BJ (cell line): Measurements from ENCODE around the gene MEIOSIN. TPM values are rescaled to one million over a fixed set of nuclear protein-coding genes. Genes with fewer than 3 reads are reported as not detected.
"Not testable (repeated sequence)": the region's sequence is repeated elsewhere in the genome, so short reads cannot be mapped to it uniquely, and the experiment has no call there.

Source experiments
- CTCF ChIA-PET: fragments of 350-600 bp; formaldehyde crosslinking; extraction: SDS; loops from one replicate; lab custom pipeline; 2021; ENCODE audit warnings: antibody characterized with exemption, inconsistent platforms; lab: Yijun Ruan, JAX
- POLR2A ChIA-PET: fragments of 300-600 bp; sonication (Branson Sonifier 250); formaldehyde crosslinking; extraction: SDS; loops from one replicate; lab custom pipeline; 2021; ENCODE audit warnings: antibody characterized with exemption; lab: Charles Lee
- DNase-seq: peaks from one replicate; pipeline ENCODE4 v3.0.0-alpha.2; 2011; ENCODE audit warnings: low read depth
- H3K27me3 ChIP-seq: 2 replicates; pipeline ENCODE4 v1.6.0; 2011; ENCODE audit warnings: low read length; ENCODE audit not compliant: control insufficient read depth, insufficient read depth
- H3K36me3 ChIP-seq: 2 replicates; pipeline ENCODE4 v1.5.1; 2011; ENCODE audit warnings: low read length; ENCODE audit not compliant: control insufficient read depth, insufficient read depth
- H3K4me3 ChIP-seq: 2 replicates; pipeline ENCODE4 v1.5.1; 2011; ENCODE audit warnings: low read depth, mild to moderate bottlenecking, control low read depth, low read length
- polyA plus RNA-seq: library from polyadenylated mRNA; depleted of rRNA; stranded (reverse); fragments of >200 nt; gene quantifications from 2 replicates; pipeline ENCODE4 v1.2.3, GENCODE V29; 2011
- TF ChIP-seq, protein P1 (sequence below): IDR thresholded peaks from 2 replicates; pipeline ENCODE4 v1.5.1; 2011; ENCODE audit warnings: low read depth, mild to moderate bottlenecking, control low read depth, inconsistent platforms, low read length, moderate library complexity; ENCODE audit not compliant: insufficient read depth

MEIOSIN gene
- polyA plus RNA-seq, 1 experiment = not detected

DNA sequence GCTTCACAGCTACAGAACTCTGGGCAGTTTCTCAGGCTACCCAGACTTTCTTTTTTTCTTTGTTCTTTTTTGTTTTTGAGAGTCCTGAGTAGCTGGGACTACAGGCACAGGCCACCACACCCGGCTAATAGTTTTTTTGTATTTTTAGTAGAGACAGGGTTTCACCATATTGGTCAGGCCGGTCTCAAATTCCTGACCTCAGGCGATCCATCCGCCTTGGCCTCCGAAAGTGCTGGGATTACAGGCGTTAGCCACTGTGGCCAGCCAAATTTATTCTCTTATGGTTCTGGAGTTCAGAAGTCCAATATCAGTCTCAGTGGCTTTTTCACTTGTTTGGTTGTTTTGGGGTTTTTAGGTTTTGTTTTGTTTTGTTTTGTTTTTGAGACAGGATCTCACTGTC, 12.4 kb downstream of the MEIOSIN start:
- Histone ChIP-seq H3K36me3 (no peaks in the 10 kb centered on the region), H3K27me3 (no peaks in the 10 kb centered on the region), H3K4me3 (no peak overlapping the region)
- TF ChIP-seq, protein P1, sequence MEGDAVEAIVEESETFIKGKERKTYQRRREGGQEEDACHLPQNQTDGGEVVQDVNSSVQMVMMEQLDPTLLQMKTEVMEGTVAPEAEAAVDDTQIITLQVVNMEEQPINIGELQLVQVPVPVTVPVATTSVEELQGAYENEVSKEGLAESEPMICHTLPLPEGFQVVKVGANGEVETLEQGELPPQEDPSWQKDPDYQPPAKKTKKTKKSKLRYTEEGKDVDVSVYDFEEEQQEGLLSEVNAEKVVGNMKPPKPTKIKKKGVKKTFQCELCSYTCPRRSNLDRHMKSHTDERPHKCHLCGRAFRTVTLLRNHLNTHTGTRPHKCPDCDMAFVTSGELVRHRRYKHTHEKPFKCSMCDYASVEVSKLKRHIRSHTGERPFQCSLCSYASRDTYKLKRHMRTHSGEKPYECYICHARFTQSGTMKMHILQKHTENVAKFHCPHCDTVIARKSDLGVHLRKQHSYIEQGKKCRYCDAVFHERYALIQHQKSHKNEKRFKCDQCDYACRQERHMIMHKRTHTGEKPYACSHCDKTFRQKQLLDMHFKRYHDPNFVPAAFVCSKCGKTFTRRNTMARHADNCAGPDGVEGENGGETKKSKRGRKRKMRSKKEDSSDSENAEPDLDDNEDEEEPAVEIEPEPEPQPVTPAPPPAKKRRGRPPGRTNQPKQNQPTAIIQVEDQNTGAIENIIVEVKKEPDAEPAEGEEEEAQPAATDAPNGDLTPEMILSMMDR = no peak
- DNase-seq = no peak
- CTCF ChIA-PET = interaction anchor here (0.8 to 2.4 kb wide), 2 partner anchors 10 to 71 kb away, joined by 4 to 9 read pairs; no protein-coding TSS in a partner anchor
- POLR2A ChIA-PET = no interaction called here

DNA sequence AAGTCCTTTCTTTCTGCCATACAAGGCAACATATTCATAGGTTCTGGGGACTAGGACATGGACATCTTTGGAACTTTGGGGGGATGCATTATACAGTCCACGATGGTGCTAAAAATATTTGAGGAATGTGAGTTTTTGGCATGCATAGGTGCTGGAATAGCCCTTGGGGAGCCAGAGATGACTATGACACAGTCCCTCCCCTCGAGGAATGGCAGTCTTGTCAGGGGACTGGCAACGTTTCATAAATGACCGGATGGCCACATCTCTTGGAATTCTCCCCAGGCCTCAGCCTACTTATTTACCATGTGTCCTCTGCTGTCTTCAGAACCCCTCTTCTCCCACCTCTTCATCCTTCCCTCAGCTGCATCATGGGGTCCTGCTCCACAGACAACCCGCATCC, 13.6 kb downstream of the MEIOSIN start:
- Histone ChIP-seq H3K27me3 (no peaks in the 10 kb centered on the region), H3K36me3 (no peaks in the 10 kb centered on the region), H3K4me3 (no peak overlapping the region)
- TF ChIP-seq, protein P1 = no peak
- no peak for DNase-seq
- ChIA-PET POLR2A (no interaction called here), CTCF (no interaction called here)

DNA sequence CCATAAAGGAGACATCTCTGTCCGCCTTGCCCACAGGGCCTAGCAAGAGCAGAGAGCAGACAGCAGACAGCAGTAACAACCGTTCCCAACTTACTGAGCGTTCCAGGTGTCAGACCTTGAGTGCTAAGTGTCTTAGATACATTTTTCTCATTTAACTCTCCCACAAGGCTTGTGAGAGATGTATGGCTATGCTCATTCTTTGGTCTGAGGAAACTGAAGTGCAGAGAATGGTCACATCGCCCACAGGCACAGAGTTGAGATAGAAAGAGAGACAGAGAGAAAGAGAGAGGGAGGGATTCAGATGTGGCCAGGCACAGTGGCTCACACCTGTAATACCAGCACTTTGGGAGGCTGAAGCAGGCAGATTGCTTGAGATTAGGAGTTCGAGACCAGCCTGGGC, 14.3 kb downstream of the MEIOSIN start:
- CTCF ChIA-PET = no interaction called here

DNA sequence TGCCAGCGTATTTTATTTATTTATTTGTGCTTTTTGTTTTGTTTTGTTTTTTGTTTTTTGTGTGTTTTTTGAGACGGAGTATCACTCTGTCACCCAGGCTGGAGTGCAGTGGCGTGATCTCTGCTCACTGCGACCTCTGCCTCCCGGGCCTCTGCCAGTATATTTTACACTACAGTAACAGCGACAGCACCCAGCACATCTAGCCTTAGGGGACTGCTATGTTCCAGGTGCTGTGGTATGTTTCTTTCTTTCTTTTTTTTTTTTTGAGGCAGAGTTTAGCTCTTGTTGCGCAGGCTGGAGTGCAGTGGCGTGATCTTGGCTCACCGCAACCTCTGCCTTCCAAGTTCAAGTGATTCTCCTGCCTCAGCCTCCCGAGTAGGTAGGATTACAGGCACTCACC, 18.2 kb downstream of the MEIOSIN start:
- DNase-seq, H3K4me3 ChIP-seq, H3K36me3 ChIP-seq, CTCF ChIA-PET, POLR2A ChIA-PET, H3K27me3 ChIP-seq: not testable (repeated sequence)

More for the DNA sequence above, 14.3 kb downstream of the MEIOSIN start:
- no peak for DNase-seq
- TF ChIP-seq, protein P1 = no peak
- POLR2A ChIA-PET = no interaction called here
- Histone ChIP-seq H3K4me3 (no peak overlapping the region), H3K27me3 (no peaks in the 10 kb centered on the region), H3K36me3 (no peaks in the 10 kb centered on the region)

DNA sequence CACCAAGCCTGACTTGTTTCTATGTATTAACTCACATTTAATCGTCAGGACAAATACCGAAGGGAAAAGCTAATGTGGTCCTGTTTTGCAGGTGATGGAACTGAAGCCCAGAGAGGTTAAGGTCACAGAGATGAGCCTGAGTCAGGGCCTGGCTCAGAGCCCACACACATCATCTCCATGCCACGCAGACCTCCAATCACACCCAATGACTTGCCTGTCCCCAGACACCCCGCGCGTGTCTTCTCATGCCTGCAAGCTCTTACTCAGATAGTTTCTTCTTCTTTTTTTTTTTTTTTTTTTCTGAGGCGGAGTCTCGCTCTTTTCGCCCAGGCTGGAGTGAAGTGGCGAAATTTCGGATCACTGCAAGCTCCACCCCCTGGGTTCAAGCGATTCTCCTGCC, 19.4 kb downstream of the MEIOSIN start:
- POLR2A ChIA-PET = no interaction called here

More for the DNA sequence above, 19.4 kb downstream of the MEIOSIN start:
- CTCF ChIA-PET = interaction anchor here (1.4 kb wide), 1 partner anchor 47 kb away, joined by 4 read pairs; no protein-coding TSS in a partner anchor
- Histone ChIP-seq H3K36me3 (no peaks in the 10 kb centered on the region), H3K27me3 (no peaks in the 10 kb centered on the region), H3K4me3 (no peak overlapping the region)
- TF ChIP-seq, protein P1 = no peak
- no peak for DNase-seq
